Measurements from ENCODE around the gene GNB1.

- no peak for TF ChIP-seq EZH2 (IDR thresholded peaks at IDR 0.05; ENCODE audit: borderline replicate concordance, low read depth, low read length, severe bottlenecking)
- TF ChIP-seq, protein P1, sequence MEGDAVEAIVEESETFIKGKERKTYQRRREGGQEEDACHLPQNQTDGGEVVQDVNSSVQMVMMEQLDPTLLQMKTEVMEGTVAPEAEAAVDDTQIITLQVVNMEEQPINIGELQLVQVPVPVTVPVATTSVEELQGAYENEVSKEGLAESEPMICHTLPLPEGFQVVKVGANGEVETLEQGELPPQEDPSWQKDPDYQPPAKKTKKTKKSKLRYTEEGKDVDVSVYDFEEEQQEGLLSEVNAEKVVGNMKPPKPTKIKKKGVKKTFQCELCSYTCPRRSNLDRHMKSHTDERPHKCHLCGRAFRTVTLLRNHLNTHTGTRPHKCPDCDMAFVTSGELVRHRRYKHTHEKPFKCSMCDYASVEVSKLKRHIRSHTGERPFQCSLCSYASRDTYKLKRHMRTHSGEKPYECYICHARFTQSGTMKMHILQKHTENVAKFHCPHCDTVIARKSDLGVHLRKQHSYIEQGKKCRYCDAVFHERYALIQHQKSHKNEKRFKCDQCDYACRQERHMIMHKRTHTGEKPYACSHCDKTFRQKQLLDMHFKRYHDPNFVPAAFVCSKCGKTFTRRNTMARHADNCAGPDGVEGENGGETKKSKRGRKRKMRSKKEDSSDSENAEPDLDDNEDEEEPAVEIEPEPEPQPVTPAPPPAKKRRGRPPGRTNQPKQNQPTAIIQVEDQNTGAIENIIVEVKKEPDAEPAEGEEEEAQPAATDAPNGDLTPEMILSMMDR (IDR thresholded peaks at IDR 0.05; ENCODE audit: borderline replicate concordance, extremely low read depth, low read length, poor library complexity, severe bottlenecking): no peak
Observed at GRCh38 chr1:1883092-1883873, 7.6 kb downstream of the GNB1 start.

Data from DND-41 (cell line).